MM.1S (cell line): ENCODE data around the gene FJX1.

Experiments used
- EZH2phosphoT487 ChIP-seq: fragments of 300-600 bp; sonication (generic); IDR thresholded peaks from 2 replicates; pipeline ENCODE4 v1.6.1; 2018; ENCODE audit warnings: antibody characterized with exemption, low read length
- TF ChIP-seq, protein P1 (sequence below): fragments of 300-600 bp; sonication (generic); IDR thresholded peaks from 2 replicates; pipeline ENCODE4 v1.5.1; 2016; ENCODE audit warnings: antibody characterized with exemption, low read length, mixed read lengths

GRCh38 chr11:35641964-35642363 lies 23.7 kb downstream of the FJX1 start:
- TF ChIP-seq, protein P1, sequence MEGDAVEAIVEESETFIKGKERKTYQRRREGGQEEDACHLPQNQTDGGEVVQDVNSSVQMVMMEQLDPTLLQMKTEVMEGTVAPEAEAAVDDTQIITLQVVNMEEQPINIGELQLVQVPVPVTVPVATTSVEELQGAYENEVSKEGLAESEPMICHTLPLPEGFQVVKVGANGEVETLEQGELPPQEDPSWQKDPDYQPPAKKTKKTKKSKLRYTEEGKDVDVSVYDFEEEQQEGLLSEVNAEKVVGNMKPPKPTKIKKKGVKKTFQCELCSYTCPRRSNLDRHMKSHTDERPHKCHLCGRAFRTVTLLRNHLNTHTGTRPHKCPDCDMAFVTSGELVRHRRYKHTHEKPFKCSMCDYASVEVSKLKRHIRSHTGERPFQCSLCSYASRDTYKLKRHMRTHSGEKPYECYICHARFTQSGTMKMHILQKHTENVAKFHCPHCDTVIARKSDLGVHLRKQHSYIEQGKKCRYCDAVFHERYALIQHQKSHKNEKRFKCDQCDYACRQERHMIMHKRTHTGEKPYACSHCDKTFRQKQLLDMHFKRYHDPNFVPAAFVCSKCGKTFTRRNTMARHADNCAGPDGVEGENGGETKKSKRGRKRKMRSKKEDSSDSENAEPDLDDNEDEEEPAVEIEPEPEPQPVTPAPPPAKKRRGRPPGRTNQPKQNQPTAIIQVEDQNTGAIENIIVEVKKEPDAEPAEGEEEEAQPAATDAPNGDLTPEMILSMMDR: no peak
- TF ChIP-seq EZH2phosphoT487: no peak
